ENCODE results near the gene ACAD9. TPM values are rescaled to one million over a fixed set of nuclear protein-coding genes. Genes with fewer than 3 reads are reported as not detected.

The ACAD9 gene
- total and polyA plus RNA-seq, 2 of the 13 experiments (the other 11 are each of a cell fraction or from before 2014, with no cell fraction given), result 15.3 to 38.2 TPM

- TF ChIP-seq, protein P1, sequence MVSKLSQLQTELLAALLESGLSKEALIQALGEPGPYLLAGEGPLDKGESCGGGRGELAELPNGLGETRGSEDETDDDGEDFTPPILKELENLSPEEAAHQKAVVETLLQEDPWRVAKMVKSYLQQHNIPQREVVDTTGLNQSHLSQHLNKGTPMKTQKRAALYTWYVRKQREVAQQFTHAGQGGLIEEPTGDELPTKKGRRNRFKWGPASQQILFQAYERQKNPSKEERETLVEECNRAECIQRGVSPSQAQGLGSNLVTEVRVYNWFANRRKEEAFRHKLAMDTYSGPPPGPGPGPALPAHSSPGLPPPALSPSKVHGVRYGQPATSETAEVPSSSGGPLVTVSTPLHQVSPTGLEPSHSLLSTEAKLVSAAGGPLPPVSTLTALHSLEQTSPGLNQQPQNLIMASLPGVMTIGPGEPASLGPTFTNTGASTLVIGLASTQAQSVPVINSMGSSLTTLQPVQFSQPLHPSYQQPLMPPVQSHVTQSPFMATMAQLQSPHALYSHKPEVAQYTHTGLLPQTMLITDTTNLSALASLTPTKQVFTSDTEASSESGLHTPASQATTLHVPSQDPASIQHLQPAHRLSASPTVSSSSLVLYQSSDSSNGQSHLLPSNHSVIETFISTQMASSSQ (IDR thresholded peaks at IDR 0.05; ENCODE audit: low read depth), result no peak
- TF ChIP-seq, protein P1 (CRISPR knock-in tag; IDR thresholded peaks at IDR 0.05; ENCODE audit: borderline replicate concordance), result no peak; the same call in 1 of the 2 replicates
- TF ChIP-seq JUN (CRISPR knock-in tag; IDR thresholded peaks at IDR 0.05) (no peak), ZNF382 (CRISPR knock-in tag; IDR thresholded peaks at IDR 0.05; ENCODE audit: borderline replicate concordance) (no peak), HOXA9 (CRISPR knock-in tag; IDR thresholded peaks at IDR 0.05; ENCODE audit: borderline replicate concordance) (no peak), ZHX2 (IDR thresholded peaks at IDR 0.05; ENCODE audit: low read depth) (no peak), ZHX2 (CRISPR knock-in tag; IDR thresholded peaks at IDR 0.05; ENCODE audit: borderline replicate concordance) (no peak), ZNF562 (CRISPR knock-in tag; IDR thresholded peaks at IDR 0.05; ENCODE audit: borderline replicate concordance) (no peak), ZNF121 (CRISPR knock-in tag; IDR thresholded peaks at IDR 0.05) (no peak), NFRKB (IDR thresholded peaks at IDR 0.05) (no peak), ZNF850 (CRISPR knock-in tag; conservative IDR thresholded peaks at IDR 0.05) (no peak)
- TF ChIP-seq, protein P2, sequence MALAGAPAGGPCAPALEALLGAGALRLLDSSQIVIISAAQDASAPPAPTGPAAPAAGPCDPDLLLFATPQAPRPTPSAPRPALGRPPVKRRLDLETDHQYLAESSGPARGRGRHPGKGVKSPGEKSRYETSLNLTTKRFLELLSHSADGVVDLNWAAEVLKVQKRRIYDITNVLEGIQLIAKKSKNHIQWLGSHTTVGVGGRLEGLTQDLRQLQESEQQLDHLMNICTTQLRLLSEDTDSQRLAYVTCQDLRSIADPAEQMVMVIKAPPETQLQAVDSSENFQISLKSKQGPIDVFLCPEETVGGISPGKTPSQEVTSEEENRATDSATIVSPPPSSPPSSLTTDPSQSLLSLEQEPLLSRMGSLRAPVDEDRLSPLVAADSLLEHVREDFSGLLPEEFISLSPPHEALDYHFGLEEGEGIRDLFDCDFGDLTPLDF (CRISPR knock-in tag; IDR thresholded peaks at IDR 0.05), result no peak
These were observed 62.9 kb downstream of the ACAD9 start (continued) for GRCh38 chr3:128942161-128942952.

All from HepG2 (cell line).